Heart left ventricle (tissue), 16 donors: ENCODE measurements around the gene TEKT4. TPM values are rescaled to one million over a fixed set of nuclear protein-coding genes. Genes with fewer than 3 reads are reported as not detected.

ENCODE experiments used
- ATAC-seq, 4 donors: fragments of 200-7000 bp; cut with Tn5 transposase; one replicate each; pipeline ENCODE4 v1.9.1; 2020 to 2022; ENCODE audit warnings: moderate library complexity in 4 of 4, mild to moderate bottlenecking in 3 of 4, moderate number of reproducible peaks in 1 of 4
- DNase-seq, 5 donors: peaks; one replicate each; pipeline ENCODE4 v3.0.0-alpha.2; 2020
- H3K27ac ChIP-seq, 12 donors: fragments of 200-600 bp; sonication (generic) in 4 of 12; one replicate each; pipeline versions ENCODE4 v1.5.0 to v1.8.0; 2016 to 2022; ENCODE audit warnings: mild to moderate bottlenecking in 2 of 12
- H3K27me3 ChIP-seq, 9 donors: fragments of 200-600 bp; sonication (generic) in 2 of 9; one replicate each; pipeline versions ENCODE4 v1.5.1 to v1.8.0; 2016 to 2022; ENCODE audit warnings: mild to moderate bottlenecking in 3 of 9
- H3K36me3 ChIP-seq, 9 donors: fragments of 200-600 bp; sonication (generic) in 2 of 9; one replicate each; pipeline versions ENCODE4 v1.5.0 to v1.8.0; 2018 to 2022; ENCODE audit warnings: mild to moderate bottlenecking in 2 of 9
- H3K4me1 ChIP-seq, 12 donors: fragments of 200-600 bp; sonication (generic) in 4 of 12; one replicate each; pipeline versions ENCODE4 v1.5.0 to v1.8.0; 2016 to 2022; ENCODE audit warnings: mild to moderate bottlenecking in 3 of 12
- H3K4me3 ChIP-seq, 12 donors: fragments of 200-600 bp; sonication (generic) in 4 of 12; one replicate each; pipeline versions ENCODE4 v1.5.0 to v1.8.0; 2017 to 2022; ENCODE audit warnings: mild to moderate bottlenecking in 9 of 12, moderate library complexity in 4 of 12
- H3K9me3 ChIP-seq, 12 donors: fragments of 200-600 bp; sonication (generic) in 4 of 12; one replicate each; pipeline versions ENCODE4 v1.5.0 to v1.8.0; 2016 to 2022; ENCODE audit warnings: mild to moderate bottlenecking in 1 of 12
- POLR2A ChIP-seq, 2 donors: fragments of 450-650 bp; IDR thresholded peaks; one replicate each; pipeline ENCODE4 v1.6.1; 2017; ENCODE audit warnings: antibody characterized with exemption in 2 of 2, mild to moderate bottlenecking in 2 of 2, moderate library complexity in 2 of 2
- WGBS, 4 donors: extraction: QIAGEN DNeasy Blood & Tissue Kit in 2 of 4; methylation state at CpG; one replicate each; pipeline versions ENCODE4 v1.1.5 to v1.1.7; 2013 to 2018; 5-methylcytosine and 5-hydroxymethylcytosine counted together
- intact Hi-C, 10 donors: fragments of 100-400 bp; cut with DNase I; formaldehyde crosslinking; loops; one replicate each; pipeline versions ENCODE4 v1.11.1 to v1.14.2; 2022
- polyA plus RNA-seq, 2 donors: library from polyadenylated mRNA; stranded (reverse); fragments of 200-250 nt; gene quantifications; one replicate each; pipeline ENCODE4 v1.2.3, GENCODE V29; 2013
- total RNA-seq, 9 donors: library from RNA; depleted of rRNA in 2 of 9; stranded (reverse); fragments of >200 nt in 2 of 9; fragmentation: NEBNext Ultra II Directional in 3 of 9; extraction: Animal tissue kit (Norgen Biotek cat#: 25700) in 3 of 9; gene quantifications; one replicate each; pipeline versions ENCODE4 v1.1.0 to v1.2.4, GENCODE V29; 2016 to 2023
- TF ChIP-seq, protein P1 (sequence below), 12 donors: fragments of 200-600 bp; sonication (generic) in 4 of 12; IDR thresholded peaks; one replicate each; pipeline versions ENCODE4 v1.5.0 to v1.8.0; 2018 to 2022; ENCODE audit warnings: antibody characterized with exemption in 12 of 12, mild to moderate bottlenecking in 5 of 12
- donor health status: ischemic (EF 13 %, LVEDD 7.1; RV severe dilation, severe dysfunction).
- donor health status: healthy with polysubstance abuse.
- donor health status: DM: no; HTN: yes; CAD: no.
- donor health status: DM: no; HTN: no; CAD: no.
- donor health status: ischemic (EF 25% LVEDD 6.9; RV normal size, moderate dysfunction).
- donor health status: ischemic (EF 25% LVEDD 5.7; RV mildly dilated, moderate dysfunction).
- donor health status: healthy.
- donor health status: DM: yes; HTN: yes; CAD: no.
- donor health status: ischemic (EF 35%, LVEDD 5.7; RV mildly dilated, moderate dysfunction).
- donor health status: nonischemic (EF 11% LVEDD 7.7; RV severe dilation, severe dysfunction).
- donor health status: DM: yes; HTN: yes; CAD: no.
- donor health status: PGD.
- donor health status: ischemic (EF 29% LVEDD 5.4; RV normal size, mild dysfunction).
- donor health status: nonischemic (EF 23%, LVEDD 6.1; RV moderate dilation, normal function).

TEKT4 gene
- total and polyA plus RNA-seq, 11 donors, result 0.16 to 0.45 (median 0.25) TPM; not detected in 6

DNA sequence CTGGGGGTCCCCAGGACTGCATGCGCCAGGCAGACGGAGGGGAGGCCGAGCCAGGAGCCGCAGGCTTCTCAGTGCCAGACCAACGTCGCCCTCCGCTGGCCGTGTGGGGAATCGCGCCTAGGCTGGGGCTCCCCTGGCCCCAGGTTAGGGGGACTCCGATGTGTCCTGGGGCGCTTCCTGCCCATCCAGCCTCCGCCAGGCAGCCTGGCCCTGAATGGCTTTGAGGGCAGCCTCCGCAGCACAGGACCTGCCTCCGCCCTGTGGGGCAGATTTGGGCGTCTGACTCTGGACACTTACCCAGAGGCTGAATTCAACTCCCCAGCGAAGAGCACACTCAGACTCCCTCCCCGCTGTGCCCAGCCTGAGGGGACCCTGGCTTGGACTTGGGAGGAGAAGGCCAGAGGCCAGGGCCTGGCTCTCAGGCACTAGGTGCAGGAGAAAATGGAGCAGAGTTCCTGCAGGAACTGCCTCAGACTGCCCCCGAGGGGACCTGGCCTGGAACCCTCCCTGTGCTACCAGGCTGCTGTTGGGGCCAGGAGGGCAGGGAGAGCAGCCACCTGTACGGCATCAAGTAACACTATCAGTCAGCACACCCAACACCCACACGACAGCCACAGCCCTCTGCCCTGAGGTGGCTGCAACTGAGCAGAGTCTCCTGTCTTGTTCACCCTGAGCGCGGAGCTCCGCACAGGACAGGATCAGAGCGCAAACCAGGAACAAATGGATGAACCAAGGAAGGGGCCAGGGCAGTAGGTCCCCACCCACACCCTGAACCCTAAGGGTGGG, 597 bp upstream of the TEKT4 start:
- peak in 1 of 5 donors; percentile 17 for DNase-seq
- Histone ChIP-seq H3K27me3 (peaks cover 0 to 64% (median 15%) of the 10 kb centered on the region in 9 donors), H3K36me3 (no peaks in the 10 kb centered on the region), H3K9me3 (no peaks in the 10 kb centered on the region), H3K4me1 (no peaks in the 10 kb centered on the region), H3K27ac (no peak overlapping the region), H3K4me3 (no peak overlapping the region)
- ATAC-seq, result no peak
- intact Hi-C loops, result no loop called here
- no peak for TF ChIP-seq POLR2A (IDR thresholded peaks at IDR 0.05)
- TF ChIP-seq, protein P1, sequence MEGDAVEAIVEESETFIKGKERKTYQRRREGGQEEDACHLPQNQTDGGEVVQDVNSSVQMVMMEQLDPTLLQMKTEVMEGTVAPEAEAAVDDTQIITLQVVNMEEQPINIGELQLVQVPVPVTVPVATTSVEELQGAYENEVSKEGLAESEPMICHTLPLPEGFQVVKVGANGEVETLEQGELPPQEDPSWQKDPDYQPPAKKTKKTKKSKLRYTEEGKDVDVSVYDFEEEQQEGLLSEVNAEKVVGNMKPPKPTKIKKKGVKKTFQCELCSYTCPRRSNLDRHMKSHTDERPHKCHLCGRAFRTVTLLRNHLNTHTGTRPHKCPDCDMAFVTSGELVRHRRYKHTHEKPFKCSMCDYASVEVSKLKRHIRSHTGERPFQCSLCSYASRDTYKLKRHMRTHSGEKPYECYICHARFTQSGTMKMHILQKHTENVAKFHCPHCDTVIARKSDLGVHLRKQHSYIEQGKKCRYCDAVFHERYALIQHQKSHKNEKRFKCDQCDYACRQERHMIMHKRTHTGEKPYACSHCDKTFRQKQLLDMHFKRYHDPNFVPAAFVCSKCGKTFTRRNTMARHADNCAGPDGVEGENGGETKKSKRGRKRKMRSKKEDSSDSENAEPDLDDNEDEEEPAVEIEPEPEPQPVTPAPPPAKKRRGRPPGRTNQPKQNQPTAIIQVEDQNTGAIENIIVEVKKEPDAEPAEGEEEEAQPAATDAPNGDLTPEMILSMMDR (IDR thresholded peaks at IDR 0.05), result peak in 9 of 12 donors; percentile 5 to 36 (median 18)
- WGBS, 4 donors, result 24 to 32% (median 30%) methylated on average over 13 to 25 of the region's 25 CpGs

DNA sequence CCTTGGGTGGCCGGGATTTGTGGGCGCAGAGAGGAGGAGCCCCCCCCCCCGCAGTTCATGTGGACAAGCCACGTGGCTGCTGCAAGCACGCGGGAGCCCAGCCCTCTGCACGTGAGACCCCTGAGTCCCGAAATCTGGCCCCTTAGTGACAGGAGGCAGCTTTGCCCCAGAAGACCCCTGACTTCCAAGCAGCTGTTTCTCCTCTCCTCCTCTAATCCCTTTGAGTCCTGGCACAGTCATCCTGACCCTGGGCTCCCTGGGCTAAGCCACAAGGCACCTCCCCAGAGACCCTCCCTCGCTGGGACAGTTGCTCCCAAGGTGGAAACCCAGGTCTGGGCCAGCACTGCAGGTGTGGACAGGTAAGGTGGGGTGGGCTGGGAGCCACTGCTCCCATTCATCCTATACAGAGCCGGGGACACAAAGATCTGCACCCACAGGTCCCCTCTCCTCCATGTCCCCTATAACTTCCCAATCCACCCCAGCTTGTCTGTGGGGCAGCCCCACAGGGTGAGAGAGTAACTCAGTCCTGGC, 923 bp downstream of the TEKT4 start:
- Histone ChIP-seq H3K4me1 (no peaks in the 10 kb centered on the region), H3K4me3 (no peak overlapping the region), H3K27me3 (peaks cover 0 to 54% (median 15%) of the 10 kb centered on the region in 9 donors), H3K27ac (no peak overlapping the region), H3K36me3 (no peaks in the 10 kb centered on the region), H3K9me3 (no peaks in the 10 kb centered on the region)
- no peak for TF ChIP-seq POLR2A (IDR thresholded peaks at IDR 0.05)
- TF ChIP-seq, protein P1 (IDR thresholded peaks at IDR 0.05), result no peak
- WGBS, 4 donors, result 63 to 78% (median 71%) methylated on average over 6 to 10 of the region's 10 CpGs
- ATAC-seq, result no peak
- no peak for DNase-seq
- intact Hi-C loops, result no loop called here

GRCh38 chr2:94872676-94873361, 1.6 kb downstream of the TEKT4 start:
- H3K27me3 ChIP-seq, result peaks cover 0 to 54% (median 15%) of the 10 kb centered on the region in 9 donors
- no peak overlapping the region for H3K4me3 ChIP-seq
- H3K36me3 ChIP-seq, result no peaks in the 10 kb centered on the region
- TF ChIP-seq POLR2A (IDR thresholded peaks at IDR 0.05), result no peak
- TF ChIP-seq, protein P1 (IDR thresholded peaks at IDR 0.05), result no peak
- H3K4me1 ChIP-seq, result no peaks in the 10 kb centered on the region
- H3K9me3 ChIP-seq, result no peaks in the 10 kb centered on the region
- no peak for ATAC-seq
- H3K27ac ChIP-seq, result no peak overlapping the region
- peak in 1 of 5 donors; percentile 23 for DNase-seq
- intact Hi-C loops, result no loop called here
- WGBS, 4 donors, result 81 to 87% (median 87%) methylated on average over 11 to 12 of the region's 12 CpGs
